ENCODE data around the gene SUN1.

GRCh38 chr7:889391-889790 is 57.1 kb downstream of the SUN1 start:
- TF ChIP-seq GATA3 (IDR thresholded peaks at IDR 0.05; ENCODE audit: low read depth, low read length) (no peak), GATA2 (IDR thresholded peaks at IDR 0.05; ENCODE audit: low read depth, low read length) (no peak)

All from SH-SY5Y (cell line).